ENCODE measurements around the gene TMEFF2.
"Not testable (repeated sequence)": the region's sequence is repeated elsewhere in the genome, so short reads cannot be mapped to it uniquely, and the experiment has no call there.

Gene TMEFF2

DNA sequence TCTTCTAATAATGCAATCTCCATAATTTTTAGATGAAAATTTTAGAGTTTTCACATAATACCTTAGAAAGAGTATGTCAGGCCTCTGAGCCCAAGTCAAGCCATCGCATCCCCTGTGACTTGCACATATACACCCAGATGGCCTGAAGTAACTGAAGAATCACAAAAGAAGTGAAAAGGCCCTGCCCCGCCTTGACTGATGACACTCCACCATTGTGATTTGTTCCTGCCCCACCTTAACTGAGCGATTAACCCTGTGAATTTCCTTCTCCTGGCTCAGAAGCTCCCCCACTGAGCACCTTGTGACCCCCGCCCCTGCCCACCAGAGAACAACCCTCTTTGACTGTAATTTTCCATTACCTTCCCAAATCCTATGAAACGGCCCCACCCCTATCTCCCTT is 64.4 kb downstream of the TMEFF2 start:
- not testable (repeated sequence) for DNase-seq

DNA sequence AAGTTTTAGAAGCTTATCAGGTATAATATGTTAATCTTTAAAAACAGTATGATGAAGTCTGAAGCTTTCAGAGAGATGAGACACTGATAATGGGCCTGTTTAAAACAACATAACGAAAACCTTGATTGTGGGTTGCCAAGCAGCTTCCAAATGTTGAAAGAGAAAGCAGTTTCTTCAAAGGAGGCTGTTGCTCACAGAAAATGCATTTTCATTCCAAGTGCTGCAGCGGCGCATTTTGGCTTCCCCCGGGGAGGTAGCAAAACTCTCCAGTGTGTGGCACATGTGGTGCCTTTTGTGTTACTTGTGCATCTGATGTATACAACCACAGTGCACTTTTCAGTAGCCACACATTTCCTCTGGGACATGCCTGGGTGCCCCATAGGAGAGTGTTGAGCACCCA is 66.1 kb downstream of the TMEFF2 start:
- DNase-seq: no peak

DNA sequence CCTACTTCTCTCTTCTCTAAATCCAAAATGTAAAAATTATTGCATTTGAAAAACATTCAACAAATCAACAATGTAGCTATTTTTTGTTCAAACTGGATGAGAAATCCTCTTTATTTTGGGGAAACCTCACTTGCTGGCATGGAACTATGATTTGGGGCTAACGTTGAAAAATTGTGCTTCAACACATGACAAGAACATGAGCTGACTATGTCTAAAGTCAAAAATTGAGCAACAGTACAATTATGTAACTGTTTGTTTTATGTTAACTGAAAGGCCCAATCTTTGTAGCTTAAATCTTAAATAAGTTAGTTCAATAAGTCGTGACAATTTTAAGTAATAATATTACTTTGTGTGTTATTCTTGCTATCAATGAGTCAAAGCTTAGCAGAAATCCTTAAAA is 67.3 kb downstream of the TMEFF2 start:
- DNase-seq: no peak

DNA sequence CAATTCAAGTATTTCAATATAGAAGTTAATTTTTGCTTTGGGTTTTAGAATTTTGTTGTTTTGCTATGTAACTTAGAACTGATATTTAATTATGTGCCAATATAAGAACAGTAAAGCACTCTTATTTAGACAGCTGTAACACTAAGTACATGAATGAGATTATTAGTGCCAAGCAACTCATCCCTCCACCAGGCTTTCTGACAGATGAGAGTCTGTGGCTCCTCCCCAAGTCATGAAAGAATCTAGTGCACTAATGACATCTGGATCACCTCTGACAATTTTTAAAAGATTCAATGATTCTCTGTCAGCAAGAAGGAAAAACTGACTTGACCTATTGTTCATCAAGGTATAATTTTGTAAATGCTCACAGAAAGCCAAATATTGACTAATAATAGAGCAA is 67.8 kb downstream of the TMEFF2 start:
- no peak for DNase-seq

DNA sequence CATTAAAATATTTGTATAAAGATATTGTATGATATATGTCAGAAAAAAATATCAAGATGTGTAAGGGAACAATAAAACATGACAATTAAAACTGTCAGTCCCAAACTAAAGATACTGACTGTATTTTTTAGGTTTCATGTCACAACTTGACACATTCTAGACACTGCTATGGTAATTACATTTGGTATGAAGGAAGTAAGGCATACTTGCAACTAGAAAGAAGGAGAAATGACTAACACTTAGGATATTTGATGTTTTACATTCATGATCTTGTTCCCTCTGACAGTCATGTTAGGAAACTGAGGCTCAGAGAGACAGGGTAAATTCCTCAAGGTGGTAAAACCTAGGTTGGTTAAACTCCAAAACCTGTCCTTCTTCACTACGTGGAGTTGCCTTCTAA is 68.3 kb downstream of the TMEFF2 start:
- no peak for DNase-seq

DNA sequence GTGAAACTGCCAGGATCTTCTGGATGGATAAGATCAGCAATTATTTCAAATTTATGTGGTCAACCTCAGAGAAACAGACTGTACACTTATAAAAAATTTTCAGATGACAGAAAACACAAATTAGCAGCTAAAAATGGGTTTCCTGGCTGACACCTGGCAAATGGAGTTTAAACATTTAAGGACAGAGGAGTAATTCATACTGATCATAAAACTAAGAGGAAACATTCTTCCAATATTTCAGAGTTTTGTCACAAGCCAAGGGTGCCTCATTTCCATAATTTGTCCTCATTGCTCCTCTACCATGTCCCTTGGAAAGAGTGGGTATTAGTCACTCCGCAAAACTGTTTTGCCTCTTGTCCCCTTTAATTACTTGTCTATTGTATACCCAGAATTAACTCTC is 70.2 kb downstream of the TMEFF2 start:
- no peak for DNase-seq

DNA sequence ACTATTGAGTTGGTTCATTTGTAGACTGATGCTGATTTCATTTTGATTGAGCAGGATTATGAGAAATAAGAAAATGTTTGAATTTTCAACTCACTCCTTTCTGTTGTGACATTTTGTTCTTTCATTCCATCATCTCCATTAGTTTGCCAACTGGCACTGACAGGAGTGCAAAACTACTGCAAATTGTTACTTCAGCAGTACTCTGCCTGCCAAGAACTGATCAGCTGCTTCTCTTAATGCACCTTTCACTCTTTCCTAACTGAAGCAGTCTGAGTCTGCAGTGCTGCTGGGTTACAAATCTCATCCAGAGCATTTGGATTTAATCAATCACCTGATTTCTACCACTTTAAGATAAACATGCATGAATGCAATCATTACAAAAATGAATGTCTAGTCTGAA is 70.9 kb downstream of the TMEFF2 start:
- no peak for DNase-seq

DNA sequence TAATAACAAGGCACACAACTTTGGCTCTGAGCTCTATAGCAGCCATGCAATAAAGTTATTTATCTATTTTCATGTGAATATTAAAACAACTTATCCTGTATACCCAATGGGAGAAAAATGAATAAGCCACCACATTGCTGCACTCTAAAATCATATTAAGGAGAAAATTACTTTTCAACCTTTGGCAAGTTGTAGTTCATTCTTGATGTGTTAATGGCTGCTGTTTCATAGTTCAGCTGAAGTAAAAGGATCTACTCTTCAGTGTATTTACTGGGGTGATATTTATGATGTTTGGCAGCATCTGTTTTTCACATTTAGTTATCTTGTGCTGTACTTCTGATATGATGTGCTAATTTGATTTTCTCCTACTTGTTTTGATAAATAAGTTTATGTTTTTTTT is 71.8 kb downstream of the TMEFF2 start:
- DNase-seq: no peak

DNA sequence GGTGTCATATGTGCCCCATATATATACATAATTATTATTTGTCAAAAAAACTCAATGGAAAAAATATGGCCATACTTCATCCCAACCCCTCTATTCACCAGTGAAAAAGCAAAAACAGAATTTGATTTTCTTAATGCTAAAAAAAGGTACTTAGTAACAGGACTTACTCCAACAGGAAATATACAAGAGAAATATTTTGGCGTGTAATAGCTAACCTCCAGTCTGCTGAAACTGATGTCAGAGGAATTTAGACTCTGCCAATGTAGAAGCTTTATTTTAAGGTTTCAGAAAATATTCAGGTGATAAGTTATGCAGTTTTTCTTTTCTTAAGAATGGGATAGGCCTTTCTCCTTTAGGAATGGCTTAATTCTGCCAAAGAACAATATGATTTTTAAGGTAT is 72.6 kb downstream of the TMEFF2 start:
- no peak for DNase-seq

DNA sequence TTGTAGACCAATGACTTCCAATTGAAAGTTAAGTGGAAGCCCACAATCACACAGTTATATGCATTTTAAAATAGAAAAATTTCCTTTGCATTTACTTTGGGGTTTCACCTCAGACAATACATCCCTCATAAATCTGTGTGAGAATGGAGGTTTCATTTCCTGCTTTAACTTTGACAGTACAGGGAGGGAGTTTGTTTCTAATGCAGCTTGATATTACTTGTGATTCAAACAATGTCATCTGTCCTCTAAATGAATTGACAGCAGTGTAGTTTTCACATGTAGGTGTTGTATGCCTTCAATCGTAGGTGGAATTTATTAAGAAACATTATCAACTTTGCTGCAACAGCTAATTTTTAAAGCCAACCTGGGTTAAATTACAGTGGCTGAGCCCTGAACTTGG is 75.2 kb downstream of the TMEFF2 start:
- no peak for DNase-seq

DNA sequence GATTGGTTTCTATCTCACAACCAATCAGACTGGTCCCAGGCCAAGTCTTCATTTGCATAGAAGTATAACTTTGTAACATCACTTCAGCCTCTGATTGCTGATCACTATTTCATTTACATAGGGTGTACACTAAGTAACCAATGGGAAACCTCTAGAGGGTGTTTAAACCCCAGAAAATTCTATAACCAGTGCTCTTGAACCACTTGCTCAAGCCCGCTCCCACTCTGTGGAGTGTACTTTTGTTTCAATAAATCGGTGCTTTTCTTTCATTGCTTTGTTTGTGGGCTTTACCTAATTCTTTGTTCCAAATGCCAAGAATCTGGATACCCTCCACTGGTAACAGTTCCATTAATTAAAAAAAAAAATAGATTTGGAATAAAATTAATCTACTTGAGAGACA is 77.0 kb downstream of the TMEFF2 start:
- no peak for DNase-seq

DNA sequence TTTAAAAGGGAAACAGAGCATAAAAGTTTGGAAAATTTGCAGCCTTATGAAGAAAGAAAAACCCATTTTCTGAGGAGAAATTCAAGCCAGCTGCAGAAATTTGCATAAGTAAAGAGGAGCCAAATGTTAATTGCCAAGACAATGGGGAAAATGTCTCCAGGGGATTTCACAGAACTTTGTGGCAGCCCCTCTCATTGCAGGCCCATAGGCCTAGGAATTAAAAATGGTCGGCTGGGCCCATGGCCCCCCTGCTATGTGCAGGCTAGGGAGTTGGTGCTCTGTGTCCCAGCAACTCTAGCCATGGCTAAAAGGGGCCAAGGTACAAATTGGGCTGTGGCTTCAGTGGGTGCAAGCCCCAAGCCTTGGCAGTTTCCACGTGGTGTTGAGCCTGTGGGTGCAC is 83.2 kb downstream of the TMEFF2 start:
- DNase-seq: not testable (repeated sequence)

DNA sequence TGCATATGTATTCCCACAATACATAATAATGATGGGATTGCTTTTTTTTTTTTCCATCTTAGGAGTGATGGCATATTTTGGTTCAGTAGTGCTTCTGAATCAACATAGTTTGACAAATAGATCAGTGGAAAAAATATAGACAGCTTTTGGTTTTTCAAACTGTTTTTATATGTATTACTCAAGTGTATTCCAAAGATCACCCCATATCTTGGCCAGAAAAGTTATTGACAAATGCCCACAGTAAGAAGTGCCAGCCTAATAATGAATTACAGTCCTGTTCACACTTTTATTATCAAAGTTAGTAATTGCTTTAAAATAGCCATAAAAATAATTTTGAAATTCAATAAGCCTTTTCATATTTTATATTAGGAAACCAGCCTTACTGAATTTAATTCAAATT is 95.0 kb downstream of the TMEFF2 start:
- DNase-seq: no peak

DNA sequence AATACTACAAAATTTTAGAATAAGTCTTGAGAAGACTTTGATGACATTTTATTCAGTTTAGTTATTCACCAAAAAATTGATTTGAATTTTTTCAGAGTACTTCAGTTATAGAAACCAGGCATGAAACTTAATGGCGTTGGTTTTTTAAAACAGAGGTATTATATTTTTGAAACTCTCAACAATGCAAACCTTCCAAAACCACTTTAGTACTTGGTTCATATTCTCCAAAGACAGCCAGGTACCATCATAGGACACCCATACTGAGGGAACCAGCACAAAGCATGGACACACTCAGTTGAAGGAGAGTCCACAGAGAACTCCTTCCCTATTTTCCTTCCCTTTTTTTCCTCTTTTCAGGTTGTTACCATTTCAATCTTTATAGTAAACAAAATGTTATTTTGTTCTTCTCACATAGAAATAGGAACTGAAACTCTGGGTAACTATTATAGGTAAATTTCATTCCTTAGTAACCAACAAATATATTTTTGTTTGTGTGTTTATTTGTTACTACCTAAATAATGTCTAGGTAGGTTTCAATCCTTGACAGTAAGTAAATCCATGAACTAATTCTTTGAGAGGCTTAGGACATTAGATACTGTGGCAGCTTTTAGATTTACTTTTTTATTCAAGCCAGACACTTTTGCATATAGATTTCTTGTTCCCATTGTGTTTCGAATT is 95.8 kb downstream of the TMEFF2 start:
- no peak for DNase-seq

DNA sequence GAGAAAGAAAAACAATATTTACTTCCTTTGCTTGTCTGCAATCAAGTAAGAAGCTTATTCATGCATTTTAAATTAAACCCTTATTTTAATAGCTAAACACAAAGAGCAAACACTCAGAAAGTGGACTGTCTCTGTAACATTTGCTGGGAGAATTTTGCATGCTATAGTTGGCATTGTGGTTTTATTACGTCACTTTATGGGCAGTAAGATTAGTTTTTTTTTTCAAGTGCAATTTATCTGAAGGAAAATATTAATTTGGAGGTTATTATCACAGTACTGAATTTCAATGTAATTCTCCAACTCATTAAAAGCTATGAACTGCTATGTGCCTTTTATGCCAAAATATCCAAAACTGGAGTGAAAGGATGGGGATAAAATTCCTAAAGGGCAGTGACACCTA is 103.3 kb downstream of the TMEFF2 start:
- DNase-seq: no peak

DNA sequence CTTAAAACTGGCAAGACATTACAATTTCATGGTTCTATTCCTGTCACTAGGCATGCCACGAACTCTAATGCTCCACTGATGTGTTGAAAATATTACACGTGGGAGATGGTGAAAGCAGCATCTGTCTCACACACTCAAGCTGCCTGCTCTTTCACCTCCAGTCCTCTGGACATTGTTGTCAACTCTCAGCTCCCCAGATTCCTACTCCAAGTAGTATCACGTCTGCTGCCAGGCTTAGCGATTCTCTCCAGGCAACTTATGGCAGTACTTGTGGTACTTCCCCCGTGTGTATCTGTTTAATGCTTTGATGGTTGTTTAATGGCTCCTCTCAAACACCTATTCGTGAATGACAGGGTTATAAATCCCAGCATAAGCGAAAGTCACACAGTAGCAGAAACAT is 103.8 kb downstream of the TMEFF2 start:
- DNase-seq: no peak

DNA sequence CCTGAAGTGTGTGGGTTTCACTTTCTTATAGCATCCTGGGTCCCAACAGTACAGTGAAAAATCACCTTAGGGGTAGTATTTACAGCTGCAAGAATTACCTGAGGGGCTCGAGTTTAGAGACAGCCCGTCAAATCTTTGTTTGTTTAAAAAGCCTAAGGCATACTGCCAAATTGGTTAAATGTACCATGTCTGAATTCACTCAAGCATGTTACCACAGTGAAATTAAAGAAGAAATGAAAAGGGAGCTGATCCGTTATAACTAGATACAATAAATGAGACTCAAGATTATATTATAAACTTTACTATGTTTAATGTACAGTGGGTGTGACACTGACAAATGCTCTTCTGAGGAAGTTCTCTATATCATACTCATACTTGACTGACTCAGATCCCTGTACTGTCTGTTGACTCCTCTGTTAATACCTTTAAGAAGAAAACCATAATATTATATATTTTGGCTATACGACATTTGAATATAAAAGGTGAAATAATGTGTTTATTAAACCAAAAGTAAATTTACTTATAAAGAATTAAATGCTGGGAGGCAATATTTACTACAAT is 107.3 kb downstream of the TMEFF2 start:
- DNase-seq: no peak

DNA sequence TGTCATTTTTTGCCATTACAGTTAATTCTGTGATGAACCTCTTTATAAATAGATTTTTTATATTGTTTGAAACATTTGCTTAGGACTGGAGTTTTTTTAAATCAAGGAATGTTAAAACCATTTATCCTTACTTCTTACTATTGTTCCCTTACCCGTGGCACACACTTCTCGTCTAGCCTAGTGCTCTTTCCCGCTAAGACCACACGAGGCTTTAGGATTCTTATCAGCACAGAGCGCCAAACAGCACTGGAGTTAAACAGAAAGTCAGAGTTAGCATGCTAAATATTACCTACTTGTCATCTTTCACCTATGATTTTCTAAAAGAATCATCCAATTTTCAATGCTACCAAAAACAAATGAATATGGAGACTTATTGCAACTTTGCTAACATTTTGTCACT is 112.6 kb downstream of the TMEFF2 start:
- no peak for DNase-seq

DNA sequence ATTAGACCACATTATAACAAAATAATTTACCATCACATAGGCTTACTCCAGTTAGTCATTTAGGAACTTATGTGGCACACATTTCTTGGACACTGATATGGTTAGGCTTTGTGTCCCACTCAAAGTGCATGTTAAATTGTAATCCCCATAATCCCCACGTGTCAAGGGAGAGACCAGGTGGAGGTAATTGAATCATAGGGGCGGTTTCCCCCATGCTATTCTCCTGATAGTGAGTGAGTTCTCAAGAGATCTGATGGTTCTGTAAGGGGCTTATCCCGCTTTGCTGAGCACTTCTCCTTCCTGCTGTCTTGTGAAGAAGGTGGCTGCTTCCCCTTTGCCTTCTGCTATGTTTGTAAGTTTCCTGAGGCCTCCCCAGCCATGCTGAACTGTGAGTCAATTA is 114.6 kb downstream of the TMEFF2 start:
- DNase-seq: not testable (repeated sequence)

DNA sequence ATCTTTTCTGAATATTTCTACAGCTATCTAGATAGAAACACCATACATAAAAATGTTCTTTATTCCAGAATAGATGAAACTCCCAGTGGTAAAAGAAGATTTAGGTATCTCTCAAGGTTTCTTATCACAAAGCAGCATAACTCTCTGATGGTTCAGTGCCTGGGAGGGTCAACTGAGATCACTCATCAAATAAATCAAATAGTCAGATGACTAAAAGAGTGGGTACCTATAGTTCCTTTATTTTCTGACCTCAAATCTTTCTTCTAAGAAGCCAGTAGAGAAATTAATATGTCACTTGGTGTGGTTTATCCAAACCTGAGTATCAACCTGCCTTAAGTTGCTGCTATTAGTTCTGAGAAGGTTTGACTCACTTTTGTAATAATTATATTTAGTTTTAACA is 120.9 kb downstream of the TMEFF2 start:
- DNase-seq: no peak

DNA sequence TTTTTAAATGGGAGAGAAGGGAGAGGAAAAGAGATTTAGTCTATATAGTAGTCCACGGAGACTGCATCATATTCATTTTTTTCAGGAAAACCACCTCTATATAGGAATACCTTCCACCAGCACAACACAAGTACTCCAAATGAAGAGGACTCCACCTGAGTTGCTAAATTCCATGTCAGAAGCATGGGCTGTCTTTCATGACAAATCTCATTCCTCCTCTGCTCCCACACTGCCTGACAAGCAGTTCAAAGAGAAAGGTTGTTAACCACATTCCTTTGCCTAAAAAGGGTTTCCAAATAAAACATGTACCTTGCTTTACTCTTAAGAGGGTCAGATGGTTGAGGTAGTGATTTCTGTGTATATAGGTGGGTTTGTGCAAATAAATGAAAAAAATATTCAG is 122.0 kb downstream of the TMEFF2 start:
- no peak for DNase-seq

DNA sequence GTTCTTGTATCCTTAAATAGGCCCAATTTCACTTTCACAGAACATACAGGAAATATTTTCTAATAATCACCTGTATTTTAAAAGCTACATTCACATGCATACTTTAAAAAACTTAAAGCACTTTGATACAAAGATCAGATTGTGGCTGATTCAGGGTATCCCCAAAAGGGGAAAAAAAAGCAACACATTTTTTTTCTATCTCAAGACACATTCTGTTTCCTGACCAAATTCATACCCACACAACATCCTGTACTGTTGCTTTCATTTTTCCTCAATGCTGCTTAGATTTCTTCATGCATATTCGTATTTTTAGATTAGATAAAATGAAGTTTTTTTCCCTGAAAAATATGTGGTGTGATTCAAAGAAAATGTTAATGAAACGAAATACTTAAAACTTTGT is 122.5 kb downstream of the TMEFF2 start:
- no peak for DNase-seq

DNA sequence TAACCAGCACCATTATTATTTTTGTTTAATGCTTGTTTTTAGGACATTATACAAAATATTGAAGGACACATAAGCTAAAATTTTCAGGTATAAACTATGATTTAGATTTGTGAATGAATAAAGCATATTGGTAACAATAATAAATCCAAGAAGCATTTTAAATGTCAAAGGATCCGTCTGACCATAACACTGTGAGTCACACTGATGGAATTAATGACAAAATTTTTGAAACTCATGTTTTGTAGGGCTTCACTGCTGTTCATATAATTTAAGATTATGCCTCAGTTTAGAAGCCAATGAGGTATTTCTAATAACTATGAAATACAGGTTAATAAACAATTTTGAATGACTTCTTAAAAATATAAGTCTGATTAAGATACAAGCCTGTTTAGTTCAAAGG is 124.6 kb downstream of the TMEFF2 start:
- DNase-seq: no peak

DNA sequence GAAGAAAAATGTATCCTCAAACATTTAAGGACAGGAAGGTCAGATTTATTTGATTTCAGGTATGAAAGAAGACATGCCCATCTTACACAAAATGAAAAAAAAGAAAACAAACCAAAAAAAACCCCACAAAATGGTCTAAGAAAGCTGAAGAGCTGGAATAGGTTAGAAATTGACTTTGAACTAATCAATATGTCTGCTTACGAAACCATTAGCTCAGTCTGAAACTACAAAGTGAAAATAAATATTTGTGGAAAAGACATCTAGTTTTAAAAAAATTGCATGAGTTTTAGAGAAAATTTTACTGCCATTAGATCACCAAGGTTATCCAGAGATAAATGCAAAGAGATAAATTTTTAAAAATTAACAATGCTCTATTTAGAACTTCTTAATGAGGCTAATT is 125.3 kb downstream of the TMEFF2 start:
- no peak for DNase-seq

DNA sequence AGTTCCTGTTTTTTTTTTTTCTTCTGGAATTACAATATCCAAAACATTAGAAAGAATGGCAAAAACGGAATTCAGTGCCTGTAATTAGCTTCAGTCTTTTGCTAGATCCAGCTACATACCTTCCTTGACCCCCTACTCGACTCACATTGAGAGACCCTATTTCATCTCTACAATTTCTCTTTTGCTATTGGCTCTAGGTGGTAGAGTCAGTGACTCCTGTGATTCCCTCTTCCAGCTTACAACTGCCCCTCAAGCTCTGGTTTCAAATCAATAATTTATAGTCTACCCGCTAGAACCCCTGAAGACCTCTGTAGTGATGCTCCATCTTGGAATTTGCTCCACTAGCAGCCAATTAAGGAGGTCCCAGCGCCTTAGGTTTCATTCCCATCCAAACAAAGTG is 125.8 kb downstream of the TMEFF2 start:
- DNase-seq: no peak
